B cell (primary cell): ENCODE results near the gene OR2T29.
"Not testable (repeated sequence)": the region's sequence is repeated elsewhere in the genome, so short reads cannot be mapped to it uniquely, and the experiment has no call there.

Experiments
- EZH2 ChIP-seq: IDR thresholded peaks from 2 replicates; pipeline ENCODE4 v1.6.1; 2012; ENCODE audit warnings: borderline replicate concordance, low read depth, mild to moderate bottlenecking, moderate library complexity, low read length; ENCODE audit not compliant: insufficient read depth, poor library complexity, severe bottlenecking
- TF ChIP-seq, protein P1 (sequence below): fragments of 200-600 bp; IDR thresholded peaks from one replicate; pipeline ENCODE4 v1.8.0; 2022; ENCODE audit warnings: antibody characterized with exemption, mild to moderate bottlenecking

GRCh38 chr1:248574657-248575056 is 12.1 kb upstream of the OR2T29 start, which contains the start of gene OR2T34:
- TF ChIP-seq, protein P1, sequence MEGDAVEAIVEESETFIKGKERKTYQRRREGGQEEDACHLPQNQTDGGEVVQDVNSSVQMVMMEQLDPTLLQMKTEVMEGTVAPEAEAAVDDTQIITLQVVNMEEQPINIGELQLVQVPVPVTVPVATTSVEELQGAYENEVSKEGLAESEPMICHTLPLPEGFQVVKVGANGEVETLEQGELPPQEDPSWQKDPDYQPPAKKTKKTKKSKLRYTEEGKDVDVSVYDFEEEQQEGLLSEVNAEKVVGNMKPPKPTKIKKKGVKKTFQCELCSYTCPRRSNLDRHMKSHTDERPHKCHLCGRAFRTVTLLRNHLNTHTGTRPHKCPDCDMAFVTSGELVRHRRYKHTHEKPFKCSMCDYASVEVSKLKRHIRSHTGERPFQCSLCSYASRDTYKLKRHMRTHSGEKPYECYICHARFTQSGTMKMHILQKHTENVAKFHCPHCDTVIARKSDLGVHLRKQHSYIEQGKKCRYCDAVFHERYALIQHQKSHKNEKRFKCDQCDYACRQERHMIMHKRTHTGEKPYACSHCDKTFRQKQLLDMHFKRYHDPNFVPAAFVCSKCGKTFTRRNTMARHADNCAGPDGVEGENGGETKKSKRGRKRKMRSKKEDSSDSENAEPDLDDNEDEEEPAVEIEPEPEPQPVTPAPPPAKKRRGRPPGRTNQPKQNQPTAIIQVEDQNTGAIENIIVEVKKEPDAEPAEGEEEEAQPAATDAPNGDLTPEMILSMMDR, result not testable (repeated sequence)
- TF ChIP-seq EZH2, result not testable (repeated sequence)
